Endodermal cell (in vitro differentiated cells): Measurements from ENCODE around the gene RCSD1. TPM values are rescaled to one million over a fixed set of nuclear protein-coding genes. Genes with fewer than 3 reads are reported as not detected.

Experiments used
- DNase-seq: peaks from one replicate; pipeline ENCODE4 v3.0.0-alpha.2; 2017
- H3K27ac ChIP-seq: 2 replicates; pipeline ENCODE4 v1.5.1; 2013; ENCODE audit warnings: mild to moderate bottlenecking, low read depth, low read length, moderate library complexity
- H3K27me3 ChIP-seq: 2 replicates; pipeline ENCODE4 v1.6.1; 2013; ENCODE audit warnings: mild to moderate bottlenecking, low read length, moderate library complexity; ENCODE audit not compliant: insufficient read depth, control insufficient read depth, poor library complexity, severe bottlenecking
- H3K36me3 ChIP-seq: 2 replicates; pipeline ENCODE4 v1.7.0; 2013; ENCODE audit warnings: mild to moderate bottlenecking, low read length, moderate library complexity; ENCODE audit not compliant: control insufficient read depth, insufficient read depth
- H3K4me1 ChIP-seq: one replicate; pipeline ENCODE4 v1.7.0; 2013; ENCODE audit warnings: low read length; ENCODE audit not compliant: control insufficient read depth, insufficient read depth
- H3K4me3 ChIP-seq: 2 replicates; pipeline ENCODE4 v1.5.1; 2013; ENCODE audit warnings: mild to moderate bottlenecking, low read length, moderate library complexity
- H3K9ac ChIP-seq: 2 replicates; pipeline ENCODE4 v1.6.1; 2013; ENCODE audit warnings: mild to moderate bottlenecking, low read length, moderate library complexity; ENCODE audit not compliant: poor library complexity, severe bottlenecking; ENCODE audit errors: extremely low read depth
- H3K9me3 ChIP-seq: 2 replicates; pipeline ENCODE4 v1.6.1; 2013; ENCODE audit warnings: mild to moderate bottlenecking, low read length, moderate library complexity; ENCODE audit not compliant: control insufficient read depth
- H3K27ac Mint-ChIP-seq: 2 replicates; pipeline ENCODE4 v1.8.0; 2020; ENCODE audit warnings: mixed read lengths
- H3K27me3 Mint-ChIP-seq: 2 replicates; pipeline ENCODE4 v1.8.0; 2021; ENCODE audit warnings: mild to moderate bottlenecking, mixed read lengths; ENCODE audit not compliant: insufficient read depth
- H3K36me3 Mint-ChIP-seq: 2 replicates; pipeline ENCODE4 v1.8.0; 2020; ENCODE audit warnings: low read depth, mixed read lengths
- H3K4me1 Mint-ChIP-seq: 2 replicates; pipeline ENCODE4 v1.8.0; 2020; ENCODE audit warnings: mixed read lengths
- H3K4me3 Mint-ChIP-seq: 2 replicates; pipeline ENCODE4 v1.8.0; 2020; ENCODE audit warnings: mild to moderate bottlenecking, moderate library complexity, mixed read lengths
- H3K9me3 Mint-ChIP-seq: 2 replicates; pipeline ENCODE4 v1.8.0; 2020; ENCODE audit warnings: mild to moderate bottlenecking, mixed read lengths
- WGBS, 2 experiments: methylation state at CpG; one replicate each; pipeline versions ENCODE4 v1.1.5 to v1.1.7; 2013; ENCODE audit warnings: missing lambda C conversion rate in 2 of 2, mixed read lengths in 1 of 2; ENCODE audit not compliant: insufficient coverage in 1 of 2, insufficient read length in 1 of 2; 5-methylcytosine and 5-hydroxymethylcytosine counted together
- total RNA-seq, 2 donors: library from RNA; stranded (reverse); fragmentation: NEBNext Ultra II Directional in 1 of 2; extraction: Animal tissue kit (Norgen Biotek cat#: 25700) in 1 of 2; gene quantifications; 2 replicates in 1 of 2; 3 replicates in 1 of 2; pipeline ENCODE4 v1.2.1, GENCODE V29; 2021
- TF ChIP-seq, protein P1 (sequence below): fragments of 200-600 bp; sonication (generic); conservative IDR thresholded peaks from 2 replicates; pipeline ENCODE4 v1.5.0; 2021; ENCODE audit warnings: antibody characterized with exemption, mild to moderate bottlenecking

Gene RCSD1
- total RNA-seq, 2 donors from 2014 or later, result 0.11 to 0.29 TPM

DNA sequence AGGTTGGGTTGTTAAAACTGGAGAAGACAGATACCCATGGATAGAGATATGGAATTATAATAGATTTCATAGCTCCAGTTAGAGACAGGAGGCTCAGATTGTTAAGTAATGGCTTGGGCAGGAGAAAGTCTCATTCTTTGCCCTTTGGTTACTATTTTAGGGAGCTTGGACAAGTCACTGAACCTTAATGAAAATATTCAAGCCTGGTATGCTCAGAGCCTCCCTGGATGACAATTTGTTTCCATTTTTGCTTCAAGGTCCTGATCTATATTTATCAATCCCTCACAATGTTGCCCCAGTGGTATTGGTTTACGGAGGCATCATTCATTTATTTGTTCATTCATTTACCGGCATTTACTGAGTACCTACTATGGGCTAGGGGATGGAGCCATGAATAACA is 37.5 kb downstream of the RCSD1 start:
- Mint-ChIP-seq H3K27ac (no peak overlapping the region), H3K9me3 (no peaks in the 10 kb centered on the region), H3K36me3 (no peaks in the 10 kb centered on the region), H3K27me3 (no peaks in the 10 kb centered on the region), H3K4me1 (no peaks in the 10 kb centered on the region), H3K4me3 (no peak overlapping the region)
- H3K9me3 ChIP-seq, result no peaks in the 10 kb centered on the region
- no peaks in the 10 kb centered on the region for H3K36me3 ChIP-seq
- DNase-seq, result no peak
- TF ChIP-seq, protein P1, sequence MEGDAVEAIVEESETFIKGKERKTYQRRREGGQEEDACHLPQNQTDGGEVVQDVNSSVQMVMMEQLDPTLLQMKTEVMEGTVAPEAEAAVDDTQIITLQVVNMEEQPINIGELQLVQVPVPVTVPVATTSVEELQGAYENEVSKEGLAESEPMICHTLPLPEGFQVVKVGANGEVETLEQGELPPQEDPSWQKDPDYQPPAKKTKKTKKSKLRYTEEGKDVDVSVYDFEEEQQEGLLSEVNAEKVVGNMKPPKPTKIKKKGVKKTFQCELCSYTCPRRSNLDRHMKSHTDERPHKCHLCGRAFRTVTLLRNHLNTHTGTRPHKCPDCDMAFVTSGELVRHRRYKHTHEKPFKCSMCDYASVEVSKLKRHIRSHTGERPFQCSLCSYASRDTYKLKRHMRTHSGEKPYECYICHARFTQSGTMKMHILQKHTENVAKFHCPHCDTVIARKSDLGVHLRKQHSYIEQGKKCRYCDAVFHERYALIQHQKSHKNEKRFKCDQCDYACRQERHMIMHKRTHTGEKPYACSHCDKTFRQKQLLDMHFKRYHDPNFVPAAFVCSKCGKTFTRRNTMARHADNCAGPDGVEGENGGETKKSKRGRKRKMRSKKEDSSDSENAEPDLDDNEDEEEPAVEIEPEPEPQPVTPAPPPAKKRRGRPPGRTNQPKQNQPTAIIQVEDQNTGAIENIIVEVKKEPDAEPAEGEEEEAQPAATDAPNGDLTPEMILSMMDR, result no peak
- WGBS, 2 experiments, result 92% methylated on average over 2 of the region's 2 CpGs
- no peaks in the 10 kb centered on the region for H3K27me3 ChIP-seq
- H3K4me1 ChIP-seq, result no peaks in the 10 kb centered on the region
- no peak overlapping the region for H3K4me3 ChIP-seq
- no peak overlapping the region for H3K27ac ChIP-seq
- H3K9ac ChIP-seq, result no peak overlapping the region

DNA sequence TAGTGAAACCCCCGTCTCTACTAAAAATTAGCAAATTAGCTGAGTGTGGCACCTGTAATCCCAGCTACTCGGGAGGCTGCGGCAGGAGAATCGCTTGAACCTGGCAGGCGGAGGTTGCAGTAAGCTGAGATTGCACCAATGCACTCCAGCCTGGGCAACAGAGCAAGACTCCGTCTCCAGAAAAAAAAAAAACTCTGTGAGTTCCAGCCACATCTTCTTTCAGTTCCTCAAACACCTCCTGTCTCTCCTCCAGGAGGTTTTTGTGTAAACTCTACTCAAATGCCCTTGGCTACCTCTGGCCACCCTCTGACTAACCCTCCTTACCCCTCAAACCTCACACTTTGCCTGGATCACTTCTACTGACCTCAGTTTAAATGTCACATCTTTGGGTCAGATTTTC is 38.1 kb downstream of the RCSD1 start:
- Histone ChIP-seq H3K9me3 (no peaks in the 10 kb centered on the region), H3K27me3 (no peaks in the 10 kb centered on the region), H3K4me3 (no peak overlapping the region), H3K36me3 (no peaks in the 10 kb centered on the region), H3K9ac (no peak overlapping the region), H3K27ac (no peak overlapping the region), H3K4me1 (no peaks in the 10 kb centered on the region)
- TF ChIP-seq, protein P1, result no peak
- WGBS, 2 experiments, result 89 to 96% methylated on average over 6 of the region's 6 CpGs
- DNase-seq, result no peak
- no peak overlapping the region for H3K4me3 Mint-ChIP-seq
- no peak overlapping the region for H3K27ac Mint-ChIP-seq
- H3K27me3 Mint-ChIP-seq, result no peaks in the 10 kb centered on the region
- H3K9me3 Mint-ChIP-seq, result no peaks in the 10 kb centered on the region
- H3K36me3 Mint-ChIP-seq, result no peaks in the 10 kb centered on the region
- H3K4me1 Mint-ChIP-seq, result no peaks in the 10 kb centered on the region

DNA sequence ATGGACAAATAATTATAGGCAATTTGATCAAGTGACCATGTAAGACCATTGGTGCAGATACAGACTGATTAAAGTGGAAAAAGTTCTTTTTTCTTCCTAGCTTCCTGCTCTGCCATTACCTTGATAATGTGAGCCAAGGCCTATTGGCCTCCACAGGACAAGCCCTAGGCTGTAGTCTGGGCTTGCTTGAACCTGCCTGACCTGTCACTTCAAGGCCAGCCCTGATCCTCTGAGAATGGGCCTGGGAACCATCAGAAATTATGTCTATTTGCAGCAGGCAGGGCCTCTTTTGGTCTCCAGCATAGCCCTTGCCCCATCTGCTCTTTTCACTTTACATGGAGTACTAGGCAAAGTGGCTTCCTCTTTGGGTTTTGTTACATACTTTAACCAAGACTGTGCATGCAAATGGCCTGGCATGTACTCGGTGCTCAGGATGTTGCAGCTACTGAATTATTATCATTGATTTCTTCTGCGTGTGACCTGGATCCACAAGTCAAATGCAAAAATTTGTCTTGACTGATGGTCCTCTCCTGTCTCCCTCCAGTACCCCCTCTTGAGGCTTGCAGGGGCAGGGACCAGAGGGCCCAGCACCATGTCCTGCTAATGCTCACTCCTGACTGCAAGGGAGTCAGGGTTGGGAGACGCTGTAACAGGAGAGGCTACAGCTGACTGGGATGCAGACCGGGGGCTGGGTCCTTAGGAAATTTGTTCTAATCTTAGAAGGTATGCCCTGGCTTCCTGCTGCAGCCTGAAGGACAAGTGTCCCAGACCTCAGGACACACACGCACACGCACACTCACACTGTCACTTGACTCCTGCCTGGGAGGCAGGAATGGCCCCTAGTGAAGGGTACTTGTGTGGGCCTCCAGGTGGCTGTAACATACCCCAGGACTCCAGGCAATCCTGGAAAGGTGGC is 39.4 kb downstream of the RCSD1 start:
- Histone ChIP-seq H3K36me3 (no peaks in the 10 kb centered on the region), H3K4me1 (no peaks in the 10 kb centered on the region), H3K27me3 (peaks cover 3% of the 10 kb centered on the region), H3K9ac (no peak overlapping the region), H3K4me3 (no peak overlapping the region), H3K9me3 (no peaks in the 10 kb centered on the region), H3K27ac (no peak overlapping the region)
- TF ChIP-seq, protein P1, result no peak
- Mint-ChIP-seq H3K27ac (no peak overlapping the region), H3K36me3 (no peaks in the 10 kb centered on the region), H3K9me3 (no peaks in the 10 kb centered on the region), H3K4me1 (no peaks in the 10 kb centered on the region), H3K4me3 (no peak overlapping the region), H3K27me3 (no peaks in the 10 kb centered on the region)
- no peak for DNase-seq
- 84 to 93% methylated on average over 2 to 6 of the region's 6 CpGs for WGBS, 2 experiments
